Measurements from ENCODE around the gene CARMIL1. TPM values are rescaled to one million over a fixed set of nuclear protein-coding genes. Genes with fewer than 3 reads are reported as not detected.
"Not testable (repeated sequence)": the region's sequence is repeated elsewhere in the genome, so short reads cannot be mapped to it uniquely, and the experiment has no call there.

Gene CARMIL1
- total RNA-seq, 2 experiments from 2014 or later, result 1.3 to 1.5 TPM

GRCh38 chr6:25439368-25439767 lies 160.2 kb downstream of the CARMIL1 start:
- Mint-ChIP-seq H3K4me1 (no peaks in the 10 kb centered on the region), H3K4me3 (no peak overlapping the region), H3K9me3 (no peaks in the 10 kb centered on the region), H3K27ac (no peak overlapping the region), H3K27me3 (no peaks in the 10 kb centered on the region), H3K36me3 (ENCODE audit: low read depth) (no peaks in the 10 kb centered on the region)
- CTCF ChIA-PET, result interaction anchor here (1.1 to 1.3 kb wide), 2 partner anchors 17 to 174 kb away, joined by 3 to 4 read pairs; no protein-coding TSS in a partner anchor
- no peak for DNase-seq
- POLR2A ChIA-PET, result no interaction called here

- DNase-seq, result no peak
- CTCF ChIA-PET, result no interaction called here
- Mint-ChIP-seq H3K9me3 (peaks cover 8% of the 10 kb centered on the region), H3K27me3 (no peaks in the 10 kb centered on the region), H3K4me3 (no peak overlapping the region), H3K27ac (no peak overlapping the region), H3K4me1 (no peaks in the 10 kb centered on the region), H3K36me3 (ENCODE audit: low read depth) (no peaks in the 10 kb centered on the region)
- POLR2A ChIA-PET, result no interaction called here
Observed at GRCh38 chr6:25441663-25442270, 162.6 kb downstream of the CARMIL1 start.

- no peak overlapping the region for H3K27ac Mint-ChIP-seq
- no peaks in the 10 kb centered on the region for H3K36me3 Mint-ChIP-seq (ENCODE audit: low read depth)
- no peak overlapping the region for H3K4me3 Mint-ChIP-seq
- ChIA-PET POLR2A (no interaction called here), CTCF (no interaction called here)
- no peak for DNase-seq
- peaks cover 8% of the 10 kb centered on the region for H3K9me3 Mint-ChIP-seq
- H3K27me3 Mint-ChIP-seq, result no peaks in the 10 kb centered on the region
- peaks cover 5% of the 10 kb centered on the region for H3K4me1 Mint-ChIP-seq
Observed at GRCh38 chr6:25442898-25443297, 163.7 kb downstream of the CARMIL1 start.

- H3K4me1 Mint-ChIP-seq; H3K27ac Mint-ChIP-seq; H3K36me3 Mint-ChIP-seq (ENCODE audit: low read depth); H3K9me3 Mint-ChIP-seq; CTCF ChIA-PET; DNase-seq; POLR2A ChIA-PET; H3K4me3 Mint-ChIP-seq; H3K27me3 Mint-ChIP-seq: not testable (repeated sequence)
Observed at GRCh38 chr6:25444521-25444920, 165.3 kb downstream of the CARMIL1 start.

- H3K4me3 Mint-ChIP-seq, result no peak overlapping the region
- peaks cover 12% of the 10 kb centered on the region for H3K4me1 Mint-ChIP-seq
- no peaks in the 10 kb centered on the region for H3K27me3 Mint-ChIP-seq
- no peak overlapping the region for H3K27ac Mint-ChIP-seq
- CTCF ChIA-PET, result interaction anchor here (1.1 kb wide), 1 partner anchor 76 kb away, joined by 3 read pairs; no protein-coding TSS in a partner anchor
- POLR2A ChIA-PET, result no interaction called here
- no peaks in the 10 kb centered on the region for H3K36me3 Mint-ChIP-seq (ENCODE audit: low read depth)
- peaks cover 8% of the 10 kb centered on the region for H3K9me3 Mint-ChIP-seq
- no peak for DNase-seq
Observed at GRCh38 chr6:25446830-25447569, 167.8 kb downstream of the CARMIL1 start.

GRCh38 chr6:25447570-25447929 lies 168.4 kb downstream of the CARMIL1 start:
- no peaks in the 10 kb centered on the region for H3K27me3 Mint-ChIP-seq
- no peak for DNase-seq
- no peak overlapping the region for H3K27ac Mint-ChIP-seq
- H3K36me3 Mint-ChIP-seq (ENCODE audit: low read depth), result no peaks in the 10 kb centered on the region
- peaks cover 8% of the 10 kb centered on the region for H3K9me3 Mint-ChIP-seq
- POLR2A ChIA-PET, result no interaction called here
- H3K4me1 Mint-ChIP-seq, result peaks cover 12% of the 10 kb centered on the region
- H3K4me3 Mint-ChIP-seq, result no peak overlapping the region
- CTCF ChIA-PET, result interaction anchor here (1.1 kb wide), 1 partner anchor 77 kb away, joined by 3 read pairs; no protein-coding TSS in a partner anchor

- CTCF ChIA-PET, result interaction anchor here (1.0 kb wide), 1 partner anchor 41 kb away, joined by 3 read pairs; no protein-coding TSS in a partner anchor
- Mint-ChIP-seq H3K27ac (no peak overlapping the region), H3K27me3 (no peaks in the 10 kb centered on the region)
Observed at GRCh38 chr6:25448965-25449538, 169.9 kb downstream of the CARMIL1 start.

GRCh38 chr6:25449774-25450173 lies 170.6 kb downstream of the CARMIL1 start:
- H3K4me3 Mint-ChIP-seq, result no peak overlapping the region
- POLR2A ChIA-PET, result interaction anchor here (0.7 kb wide), 1 partner anchor 124 kb away, joined by 3 read pairs; no protein-coding TSS in a partner anchor
- peaks cover 8% of the 10 kb centered on the region for H3K9me3 Mint-ChIP-seq

More at GRCh38 chr6:25448965-25449538, 169.9 kb downstream of the CARMIL1 start:
- no peak for DNase-seq
- Mint-ChIP-seq H3K9me3 (peaks cover 8% of the 10 kb centered on the region), H3K4me1 (peaks cover 12% of the 10 kb centered on the region), H3K4me3 (no peak overlapping the region), H3K36me3 (ENCODE audit: low read depth) (no peaks in the 10 kb centered on the region)
- POLR2A ChIA-PET, result interaction anchor here (0.7 kb wide), 1 partner anchor 125 kb away, joined by 3 read pairs; no protein-coding TSS in a partner anchor

GRCh38 chr6:25450469-25451198 lies 171.5 kb downstream of the CARMIL1 start:
- DNase-seq, result no peak
- H3K27me3 Mint-ChIP-seq, result no peaks in the 10 kb centered on the region
- POLR2A ChIA-PET, result no interaction called here
- H3K4me3 Mint-ChIP-seq, result no peak overlapping the region
- H3K9me3 Mint-ChIP-seq, result peaks cover 3% of the 10 kb centered on the region
- H3K27ac Mint-ChIP-seq, result no peak overlapping the region
- H3K36me3 Mint-ChIP-seq (ENCODE audit: low read depth), result no peaks in the 10 kb centered on the region
- H3K4me1 Mint-ChIP-seq, result peaks cover 12% of the 10 kb centered on the region
- CTCF ChIA-PET, result no interaction called here

More at GRCh38 chr6:25449774-25450173, 170.6 kb downstream of the CARMIL1 start:
- CTCF ChIA-PET, result no interaction called here
- Mint-ChIP-seq H3K27me3 (no peaks in the 10 kb centered on the region), H3K27ac (no peak overlapping the region), H3K4me1 (peaks cover 12% of the 10 kb centered on the region), H3K36me3 (ENCODE audit: low read depth) (no peaks in the 10 kb centered on the region)
- no peak for DNase-seq

- H3K4me1 Mint-ChIP-seq, result peaks cover 12% of the 10 kb centered on the region
- CTCF ChIA-PET, result no interaction called here
- no peak overlapping the region for H3K4me3 Mint-ChIP-seq
- POLR2A ChIA-PET, result no interaction called here
- H3K27me3 Mint-ChIP-seq, result no peaks in the 10 kb centered on the region
- DNase-seq, result no peak
- no peaks in the 10 kb centered on the region for H3K36me3 Mint-ChIP-seq (ENCODE audit: low read depth)
- no peaks in the 10 kb centered on the region for H3K9me3 Mint-ChIP-seq
- H3K27ac Mint-ChIP-seq, result no peak overlapping the region
Observed at GRCh38 chr6:25452031-25452430, 172.9 kb downstream of the CARMIL1 start.

- Mint-ChIP-seq H3K4me3 (no peak overlapping the region), H3K27ac (no peak overlapping the region), H3K27me3 (no peaks in the 10 kb centered on the region), H3K36me3 (ENCODE audit: low read depth) (no peaks in the 10 kb centered on the region), H3K4me1 (peaks cover 6% of the 10 kb centered on the region), H3K9me3 (no peaks in the 10 kb centered on the region)
- DNase-seq, result no peak
- CTCF ChIA-PET, result interaction anchor here (1.0 kb wide), 2 partner anchors 37 to 175 kb away, joined by 3 read pairs; no protein-coding TSS in a partner anchor
- POLR2A ChIA-PET, result no interaction called here
Observed at GRCh38 chr6:25453288-25453687, 174.1 kb downstream of the CARMIL1 start.

- Mint-ChIP-seq H3K9me3 (no peaks in the 10 kb centered on the region), H3K27me3 (no peaks in the 10 kb centered on the region), H3K4me3 (no peak overlapping the region), H3K4me1 (peaks cover 6% of the 10 kb centered on the region), H3K36me3 (ENCODE audit: low read depth) (no peaks in the 10 kb centered on the region), H3K27ac (no peak overlapping the region)
- ChIA-PET POLR2A (no interaction called here), CTCF (no interaction called here)
- DNase-seq, result no peak
Observed at GRCh38 chr6:25454136-25454535, 175.0 kb downstream of the CARMIL1 start.
